GM19452 (cell line): ENCODE measurements around the gene ARID3A.
A peak's percentile ranks its signal among the peaks of the same experiment; 100 is the strongest.
"Not testable (repeated sequence)": the region's sequence is repeated elsewhere in the genome, so short reads cannot be mapped to it uniquely, and the experiment has no call there.

Experiments
- ATAC-seq: cut with Tn5 transposase; IDR thresholded peaks from one replicate; pipeline ENCODE4 v1.9.1; 2021; ENCODE audit not compliant: unreplicated experiment

Gene ARID3A

DNA sequence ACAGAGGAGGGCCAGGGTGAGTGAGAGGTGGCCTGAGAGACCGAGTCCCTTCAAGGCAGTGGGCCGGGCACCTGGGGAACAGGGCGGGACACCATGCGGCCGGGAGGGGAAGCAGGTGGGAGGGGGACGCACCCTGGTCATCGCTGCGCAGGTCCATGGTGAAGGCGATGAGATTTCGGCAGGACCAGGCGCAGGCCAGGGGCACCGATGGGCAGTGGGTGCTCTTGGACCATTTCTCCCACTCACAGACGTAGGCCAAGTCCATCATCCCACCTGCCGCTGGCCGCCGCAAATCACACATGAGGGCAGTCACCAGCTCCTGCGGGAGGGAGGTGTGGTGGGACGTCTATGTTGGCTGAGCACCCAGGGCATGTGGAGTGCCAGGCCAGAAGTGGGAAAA is 35.0 kb upstream of the ARID3A start:
- ATAC-seq = no peak

- not testable (repeated sequence) for ATAC-seq
Observed at GRCh38 chr19:891421-892200, 34.2 kb upstream of the ARID3A start.

DNA sequence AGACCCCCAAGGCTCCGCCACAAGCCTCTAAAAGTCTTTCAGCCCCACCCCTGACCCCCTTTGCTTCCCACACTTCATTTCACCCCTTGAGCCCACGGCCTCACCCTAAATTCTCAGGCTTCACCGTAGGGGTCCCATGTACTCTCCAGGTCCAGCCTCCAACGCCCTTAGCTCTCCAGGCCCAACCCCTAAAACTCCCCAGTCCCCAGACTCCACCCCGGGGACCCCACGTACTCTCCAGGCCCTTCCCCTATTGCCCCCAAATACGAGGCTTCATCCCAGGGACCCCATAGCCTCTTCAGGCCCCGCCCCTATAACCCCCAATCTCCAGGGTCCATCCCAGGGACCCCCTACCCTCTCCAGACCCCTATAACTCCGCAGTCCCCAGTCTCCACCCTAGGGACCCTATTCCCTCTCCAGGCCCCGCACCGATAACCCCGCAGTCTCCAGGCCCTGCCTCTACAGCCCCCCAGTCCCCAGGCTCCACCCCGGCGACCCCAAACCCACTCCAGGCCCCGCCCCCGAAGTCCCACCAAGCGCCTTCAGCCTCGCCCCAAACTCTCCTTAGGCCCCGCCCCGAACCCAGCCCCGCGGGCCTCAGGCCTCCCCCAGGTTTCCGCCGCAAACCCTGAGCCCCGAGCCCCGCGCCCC is 33.5 kb upstream of the ARID3A start:
- no peak for ATAC-seq

DNA sequence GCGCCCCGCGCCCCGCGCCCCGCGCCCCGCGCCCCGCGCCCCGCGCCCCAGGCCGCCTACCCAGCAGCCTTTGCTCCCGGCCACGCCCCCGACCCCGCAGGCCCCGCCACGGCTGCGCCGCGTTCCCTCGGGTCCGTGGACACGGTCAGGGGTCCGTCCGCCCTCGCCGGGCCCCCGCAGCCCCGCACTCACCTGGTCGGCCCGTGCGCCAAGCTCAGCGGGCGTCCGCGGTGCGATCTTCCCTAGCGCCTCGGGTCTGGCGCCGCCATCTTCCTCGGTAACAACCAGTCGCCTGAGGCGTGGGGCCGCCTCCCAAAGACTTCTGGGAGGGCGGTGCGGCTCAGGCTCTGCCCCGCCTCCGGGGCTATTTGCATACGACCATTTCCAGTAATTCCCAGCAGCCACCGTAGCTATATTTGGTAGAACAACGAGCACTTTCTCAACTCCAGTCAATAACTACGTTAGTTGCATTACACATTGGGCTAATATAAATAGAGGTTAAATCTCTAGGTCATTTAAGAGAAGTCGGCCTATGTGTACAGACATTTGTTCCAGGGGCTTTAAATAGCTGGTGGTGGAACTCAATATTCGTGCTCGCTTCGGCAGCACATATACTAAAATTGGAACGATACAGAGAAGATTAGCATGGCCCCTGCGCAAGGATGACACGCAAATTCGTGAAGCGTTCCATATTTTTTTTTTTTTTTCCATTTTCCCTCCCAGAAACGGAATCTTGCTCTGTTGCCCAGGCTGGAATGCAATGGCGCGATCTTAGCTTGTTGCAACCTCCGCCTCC is 32.7 kb upstream of the ARID3A start, which contains the start of the genes MED16 and RNU6-9:
TSS of gene MED16 (minus strand) at position 294 of the 796 bp plus-strand sequence. CDS start 2,056 bp downstream, outside the sequence.
TSS of gene RNU6-9 (plus strand) at position 591 of the 796 bp plus-strand sequence.
- peak; percentile 87 for ATAC-seq

DNA sequence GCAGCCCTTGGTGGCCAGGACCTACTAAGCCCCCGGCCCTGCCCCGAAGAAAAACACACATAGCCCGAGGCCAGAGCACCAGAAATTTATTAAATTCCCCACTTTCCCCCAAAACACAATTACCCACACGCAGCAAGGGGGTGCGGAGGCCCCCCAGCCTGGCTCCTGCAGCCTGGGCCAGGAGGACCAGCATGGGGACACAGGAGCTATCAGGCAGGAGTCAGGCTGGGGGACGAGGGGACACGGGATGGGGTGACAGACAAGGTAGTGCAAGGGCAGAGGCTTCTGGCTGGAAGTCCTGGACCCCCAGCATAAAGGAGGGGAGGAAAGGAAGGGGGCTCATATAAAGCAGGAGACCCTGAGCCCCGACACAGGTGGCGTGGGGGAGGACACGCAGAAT is 29.4 kb upstream of the ARID3A start:
- ATAC-seq = no peak

GRCh38 chr19:896999-897398 is 28.8 kb upstream of the ARID3A start:
- ATAC-seq = no peak

DNA sequence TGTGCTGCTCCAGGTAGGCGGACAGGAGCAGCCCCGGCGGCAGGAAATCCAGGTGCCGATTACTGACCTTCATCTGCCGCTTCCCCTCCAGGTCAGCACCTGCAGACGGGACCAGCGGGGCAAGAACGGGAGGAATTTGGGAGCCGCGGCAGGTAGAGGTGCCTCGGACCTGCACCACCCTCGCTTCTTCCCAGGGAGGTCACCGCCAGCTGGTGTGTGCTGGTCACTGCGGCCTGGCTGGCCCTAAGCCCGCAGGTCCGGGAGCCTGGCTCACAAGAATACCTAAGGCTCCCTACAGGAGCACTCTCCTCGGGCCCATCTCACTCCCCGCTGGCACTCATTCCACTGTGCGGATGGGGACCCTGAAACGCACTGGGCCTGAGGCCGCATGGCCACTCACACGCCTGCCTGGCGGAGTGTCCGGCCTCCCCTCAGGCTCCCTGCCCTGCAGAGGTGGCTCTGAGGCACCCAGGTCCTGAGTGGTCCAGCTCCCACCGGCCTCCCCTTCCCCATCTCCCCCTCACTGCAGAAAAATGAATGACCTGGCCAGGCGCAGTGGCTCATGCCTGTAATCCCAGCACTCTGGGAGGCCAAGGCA is 28.3 kb upstream of the ARID3A start:
- ATAC-seq = no peak

- ATAC-seq = no peak
Observed at GRCh38 chr19:898663-899062, 27.2 kb upstream of the ARID3A start.

- no peak for ATAC-seq
Observed at GRCh38 chr19:899336-900042, 26.3 kb upstream of the ARID3A start.

GRCh38 chr19:900043-900301 is 25.9 kb upstream of the ARID3A start:
- no peak for ATAC-seq

GRCh38 chr19:900302-901111 is 25.3 kb upstream of the ARID3A start:
- no peak for ATAC-seq

GRCh38 chr19:901216-902092 is 24.4 kb upstream of the ARID3A start:
- no peak for ATAC-seq

GRCh38 chr19:902093-902370 is 23.8 kb upstream of the ARID3A start:
- ATAC-seq = no peak

- no peak for ATAC-seq
Observed at GRCh38 chr19:902446-903226, 23.2 kb upstream of the ARID3A start.

GRCh38 chr19:903266-903797 is 22.5 kb upstream of the ARID3A start:
- ATAC-seq = no peak

DNA sequence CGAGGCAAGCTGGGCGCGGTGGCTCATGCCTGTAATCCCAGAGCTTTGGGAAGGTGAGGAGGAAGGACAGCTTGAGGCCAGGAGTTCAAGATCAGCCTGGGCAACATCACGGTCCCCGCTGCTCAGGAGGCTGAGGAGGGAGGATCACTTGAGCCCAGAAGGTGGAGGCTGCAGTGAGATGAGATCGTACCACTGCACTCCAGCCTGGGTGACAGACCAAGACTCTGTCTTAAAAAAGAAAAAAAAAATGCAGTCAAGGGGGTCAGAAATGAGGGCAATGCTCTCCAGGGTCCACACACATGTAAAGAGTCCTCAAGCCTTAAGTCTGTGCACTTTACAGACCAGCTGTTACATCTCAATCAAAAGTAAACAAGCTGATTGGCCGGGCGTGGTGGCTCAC is 21.3 kb upstream of the ARID3A start:
- no peak for ATAC-seq

DNA sequence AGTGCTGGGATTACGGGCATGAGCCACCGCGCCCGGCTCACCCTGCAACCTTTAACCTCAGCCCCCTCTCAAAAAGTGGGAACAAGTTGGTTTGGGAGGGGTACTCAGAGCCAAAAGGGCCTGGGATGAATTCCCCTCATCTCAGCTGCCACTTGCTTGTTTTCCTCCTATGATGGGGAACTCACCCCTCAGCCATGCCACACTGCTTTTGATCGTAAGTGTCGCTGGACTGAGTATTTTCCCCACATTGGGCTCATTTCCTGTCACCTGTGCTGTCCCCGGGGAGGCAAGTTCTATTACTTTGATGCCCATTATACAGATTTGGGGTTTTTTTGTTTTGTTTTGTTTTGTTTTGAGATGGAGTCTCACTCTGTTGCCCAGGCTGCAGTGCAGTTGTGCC is 19.4 kb upstream of the ARID3A start:
- ATAC-seq = no peak

DNA sequence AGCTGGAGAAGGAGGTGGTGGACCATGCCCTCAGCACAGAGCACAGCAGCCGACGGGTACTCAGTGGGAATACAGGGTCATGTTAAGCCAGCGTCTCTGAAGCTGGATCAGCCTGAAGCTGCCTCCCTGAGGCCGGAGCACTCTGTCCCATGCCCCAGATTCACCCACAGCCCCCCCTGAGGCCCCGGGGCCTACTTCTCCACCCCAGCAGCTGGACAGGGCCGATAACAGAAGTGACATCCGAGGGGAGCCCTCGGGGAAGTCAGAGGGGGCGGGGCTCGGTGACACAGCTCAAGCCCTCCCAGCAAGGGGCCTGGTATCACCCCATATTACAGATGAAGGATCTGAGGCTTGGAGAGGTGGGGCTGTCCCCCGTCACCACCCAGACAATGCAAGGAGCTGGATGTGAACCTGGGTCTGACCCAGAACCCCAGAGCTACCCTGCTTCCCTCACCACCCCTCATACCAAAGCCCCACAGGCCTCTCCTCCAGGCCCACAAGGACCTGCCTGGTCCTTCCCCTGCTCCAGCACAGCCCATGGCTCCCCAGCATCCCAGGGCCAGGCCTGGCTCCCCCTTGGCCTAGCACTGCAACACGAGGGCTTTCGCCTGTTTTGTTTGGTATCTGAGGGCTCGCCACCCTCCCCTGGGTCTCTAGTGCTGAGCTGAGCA is 18.5 kb upstream of the ARID3A start:
- ATAC-seq = no peak
